OCI-LY7 (cell line): ENCODE measurements around the gene CTXN2. TPM values are rescaled to one million over a fixed set of nuclear protein-coding genes. Genes with fewer than 3 reads are reported as not detected.
A peak's percentile ranks its signal among the peaks of the same experiment; 100 is the strongest.

ENCODE experiments used
- BruUV-seq: library from RNA; stranded (reverse); fragments of 400-500 nt; replicated peaks from 2 replicates; lab custom pipeline; 2021; lab: Mats Ljungman, UMichigan
- CTCF ChIA-PET: fragments of 300-600 bp; sonication (Branson Sonifier 250); formaldehyde crosslinking; loops from one replicate; lab custom pipeline; 2022; ENCODE audit warnings: antibody characterized with exemption; ENCODE audit not compliant: unreplicated experiment; lab: Charles Lee
- POLR2A ChIA-PET: fragments of 300-600 bp; sonication (Branson Sonifier 250); formaldehyde crosslinking; loops from one replicate; lab custom pipeline; 2022; ENCODE audit warnings: antibody characterized with exemption; lab: Charles Lee
- DNase-seq: peaks from one replicate; pipeline ENCODE4 v3.0.0-alpha.2; 2015; ENCODE audit warnings: low spot score
- H2AFZ ChIP-seq: fragments of 200-600 bp; sonication (generic), shearing (Covaris generic); 2 replicates; pipeline ENCODE4 v1.6.1; 2014; ENCODE audit warnings: mild to moderate bottlenecking, antibody characterized with exemption, low read length, moderate library complexity
- H3K27ac ChIP-seq: fragments of 200-600 bp; sonication (generic); 2 replicates; pipeline ENCODE4 v1.5.1; 2014; ENCODE audit warnings: mixed run types, low read depth, mild to moderate bottlenecking, moderate library complexity, low read length, inconsistent platforms; ENCODE audit not compliant: poor library complexity, severe bottlenecking
- H3K36me3 ChIP-seq: fragments of 200-600 bp; sonication (generic); 2 replicates; pipeline ENCODE4 v1.6.1; 2014; ENCODE audit warnings: mild to moderate bottlenecking, antibody characterized with exemption, low read length, moderate library complexity, mixed read lengths; ENCODE audit not compliant: insufficient read depth
- H3K4me1 ChIP-seq: fragments of 200-600 bp; sonication (generic); 2 replicates; pipeline ENCODE4 v1.5.1; 2014; ENCODE audit warnings: mild to moderate bottlenecking, low read length; ENCODE audit not compliant: insufficient read depth, poor library complexity, severe bottlenecking
- H3K4me2 ChIP-seq: fragments of 200-600 bp; sonication (generic); 2 replicates; pipeline ENCODE4 v1.6.1; 2014; ENCODE audit warnings: mild to moderate bottlenecking, low read length
- H3K4me3 ChIP-seq: fragments of 200-600 bp; sonication (generic); 2 replicates; pipeline ENCODE4 v1.5.1; 2014; ENCODE audit warnings: mild to moderate bottlenecking, low read depth, low read length; ENCODE audit not compliant: poor library complexity, severe bottlenecking
- H3K79me2 ChIP-seq: fragments of 200-600 bp; sonication (generic); 2 replicates; pipeline ENCODE4 v1.6.1; 2016; ENCODE audit warnings: low read depth, mild to moderate bottlenecking, low read length, moderate library complexity, mixed read lengths; ENCODE audit not compliant: insufficient read depth
- H3K9me2 ChIP-seq: fragments of 200-600 bp; sonication (generic); 2 replicates; pipeline ENCODE4 v1.6.1; 2016; ENCODE audit warnings: mild to moderate bottlenecking, low read length, mixed read lengths; ENCODE audit not compliant: insufficient read depth
- H3K9me3 ChIP-seq: fragments of 200-600 bp; sonication (generic); 2 replicates; pipeline ENCODE4 v1.6.1; 2014; ENCODE audit warnings: mild to moderate bottlenecking, mixed run types, low read length, mixed read lengths
- H4K20me1 ChIP-seq: fragments of 200-600 bp; sonication (generic); 2 replicates; pipeline ENCODE4 v1.6.1; 2014; ENCODE audit warnings: mild to moderate bottlenecking, antibody characterized with exemption, low read length, moderate library complexity, mixed read lengths; ENCODE audit not compliant: insufficient read depth
- CTCF ChIP-seq: fragments of 200-600 bp; sonication (generic); conservative IDR thresholded peaks from 2 replicates; pipeline ENCODE4 v1.5.1; 2014; ENCODE audit warnings: mild to moderate bottlenecking, antibody characterized with exemption, low read length, moderate library complexity, mixed read lengths
- EZH2phosphoT487 ChIP-seq: fragments of 200-600 bp; sonication (generic); IDR thresholded peaks from 2 replicates; pipeline ENCODE4 v1.6.1; 2018; ENCODE audit warnings: low read depth, borderline replicate concordance, mild to moderate bottlenecking, mixed run types, antibody characterized with exemption, low read length, moderate library complexity, mixed read lengths
- intact Hi-C: fragments of 100-400 bp; cut with micrococcal nuclease; formaldehyde crosslinking; loops from one replicate; pipeline ENCODE4 v1.10.0; 2022; ENCODE audit not compliant: unreplicated experiment
- total RNA-seq, 2 experiments: library from RNA; depleted of rRNA in 1 of 2; stranded (reverse); fragments of >200 nt in 1 of 2; shearing (Covaris generic) in 1 of 2; gene quantifications; 2 replicates each; pipeline ENCODE4 v1.2.3, GENCODE V29; 2014 to 2022

The CTXN2 gene
- total RNA-seq, 2 experiments from 2014 or later, result 0.34 to 0.41 TPM

- no peak overlapping the region for H3K4me3 ChIP-seq
- intact Hi-C loops, result no loop called here
- no peaks in the 10 kb centered on the region for H3K9me2 ChIP-seq
- no peak overlapping the region for H3K27ac ChIP-seq
- no peaks in the 10 kb centered on the region for H3K9me3 ChIP-seq
- BruUV-seq, result no TSS peak
- CTCF ChIA-PET, result no interaction called here
- H2AFZ ChIP-seq, result no peak overlapping the region
- H3K4me2 ChIP-seq, result no peak overlapping the region
- POLR2A ChIA-PET, result no interaction called here
- no peaks in the 10 kb centered on the region for H3K79me2 ChIP-seq
- no peaks in the 10 kb centered on the region for H4K20me1 ChIP-seq
- no peaks in the 10 kb centered on the region for H3K36me3 ChIP-seq
- no peak for TF ChIP-seq CTCF
- no peak for TF ChIP-seq EZH2phosphoT487
- no peak for DNase-seq
- no peaks in the 10 kb centered on the region for H3K4me1 ChIP-seq
Observed at GRCh38 chr15:48186271-48186670, 5.2 kb upstream of the CTXN2 start.

GRCh38 chr15:48190932-48191573 lies 412 bp upstream of the CTXN2 start:
- no peak overlapping the region for H3K27ac ChIP-seq
- H3K4me1 ChIP-seq, result no peaks in the 10 kb centered on the region
- H3K9me2 ChIP-seq, result no peaks in the 10 kb centered on the region
- H3K4me3 ChIP-seq, result no peak overlapping the region
- H3K36me3 ChIP-seq, result no peaks in the 10 kb centered on the region
- intact Hi-C loops, result no loop called here
- CTCF ChIA-PET, result no interaction called here
- no peaks in the 10 kb centered on the region for H4K20me1 ChIP-seq
- no TSS peak for BruUV-seq
- H2AFZ ChIP-seq, result no peak overlapping the region
- DNase-seq, result peak; percentile 25
- TF ChIP-seq EZH2phosphoT487 (no peak), CTCF (no peak)
- H3K79me2 ChIP-seq, result no peaks in the 10 kb centered on the region
- POLR2A ChIA-PET, result no interaction called here
- no peak overlapping the region for H3K4me2 ChIP-seq
- H3K9me3 ChIP-seq, result no peaks in the 10 kb centered on the region

GRCh38 chr15:48202068-48202467 lies 10.6 kb downstream of the CTXN2 start:
- no peak overlapping the region for H2AFZ ChIP-seq
- TF ChIP-seq CTCF (no peak), EZH2phosphoT487 (no peak)
- POLR2A ChIA-PET, result no interaction called here
- no peaks in the 10 kb centered on the region for H3K36me3 ChIP-seq
- no peak overlapping the region for H3K4me2 ChIP-seq
- no peaks in the 10 kb centered on the region for H4K20me1 ChIP-seq
- H3K27ac ChIP-seq, result no peak overlapping the region
- no TSS peak for BruUV-seq
- no peaks in the 10 kb centered on the region for H3K4me1 ChIP-seq
- intact Hi-C loops, result no loop called here
- H3K79me2 ChIP-seq, result no peaks in the 10 kb centered on the region
- DNase-seq, result no peak
- H3K4me3 ChIP-seq, result no peak overlapping the region
- H3K9me2 ChIP-seq, result no peaks in the 10 kb centered on the region
- CTCF ChIA-PET, result no interaction called here
- H3K9me3 ChIP-seq, result no peaks in the 10 kb centered on the region
